Kidney (tissue), 14 donors: ENCODE results near the gene KLF11. TPM values are rescaled to one million over a fixed set of nuclear protein-coding genes. Genes with fewer than 3 reads are reported as not detected.
A peak's percentile ranks its signal among the peaks of the same experiment; 100 is the strongest.

Experiments used
- DNase-seq, 5 donors: peaks; one replicate each; pipeline ENCODE4 v3.0.0-alpha.2; 2013 to 2020
- FAIRE-seq: peaks from 2 replicates; lab custom pipeline; 2012; peaks lifted over from hg19 to GRCh38; lab: Jason Lieb, UNC
- H3K27ac ChIP-seq, 2 donors: one replicate each; pipeline ENCODE4 v1.7.0; 2013; ENCODE audit warnings: low read depth in 2 of 2, low read length in 2 of 2, inconsistent platforms in 1 of 2
- H3K27me3 ChIP-seq: one replicate; pipeline ENCODE4 v1.7.1; 2013; ENCODE audit warnings: low read length, inconsistent platforms; ENCODE audit not compliant: control insufficient read depth, insufficient read depth
- H3K36me3 ChIP-seq, 3 donors: one replicate each; pipeline versions ENCODE4 v1.7.0 to v1.7.1; 2013; ENCODE audit warnings: low read length in 3 of 3, control low read depth in 1 of 3, inconsistent platforms in 1 of 3; ENCODE audit not compliant: insufficient read depth in 3 of 3, control insufficient read depth in 2 of 3
- H3K4me1 ChIP-seq, 3 donors: one replicate each; pipeline versions ENCODE4 v1.7.0 to v1.7.1; 2013; ENCODE audit warnings: low read length in 3 of 3, inconsistent platforms in 1 of 3, low read depth in 1 of 3; ENCODE audit not compliant: control insufficient read depth in 2 of 3, insufficient read depth in 2 of 3
- H3K4me3 ChIP-seq, 3 donors: one replicate each; pipeline versions ENCODE4 v1.7.0 to v1.8.1; 2013; ENCODE audit warnings: low read length in 3 of 3, control low read depth in 1 of 3, inconsistent platforms in 1 of 3
- H3K9ac ChIP-seq, 3 donors: one replicate each; pipeline versions ENCODE4 v1.7.0 to v1.7.1; 2013; ENCODE audit warnings: low read length in 3 of 3, control low read depth in 1 of 3, inconsistent platforms in 1 of 3
- H3K9me3 ChIP-seq, 3 donors: one replicate each; pipeline versions ENCODE4 v1.7.0 to v1.7.1; 2013; ENCODE audit warnings: low read length in 3 of 3, control low read depth in 1 of 3, inconsistent platforms in 1 of 3; ENCODE audit not compliant: control insufficient read depth in 2 of 3, insufficient read depth in 1 of 3
- intact Hi-C: fragments of 100-400 bp; cut with DNase I; formaldehyde crosslinking; loops from one replicate; pipeline ENCODE4 v1.11.1; 2022
- polyA plus RNA-seq: library from polyadenylated mRNA; stranded (reverse); fragments of 350-450 nt; fragmentation: Illumina TruSeq; extraction: RNeasy Lipid Tissue Mini Kit (QIAGEN cat#74804); gene quantifications from one replicate; pipeline ENCODE4 v1.2.3, GENCODE V29; 2014; ENCODE audit warnings: low read depth, low replicate concordance; ENCODE audit not compliant: insufficient read depth
- total RNA-seq: library from RNA; stranded (reverse); fragmentation: NEBNext Ultra II Directional; extraction: Animal tissue kit (Norgen Biotek cat#: 25700); gene quantifications from one replicate; pipeline ENCODE4 v1.2.1, GENCODE V29; 2021
- TF ChIP-seq, protein P1 (sequence below): IDR thresholded peaks from 3 replicates; pipeline ENCODE4 v1.5.1; 2012; ENCODE audit warnings: mild to moderate bottlenecking, moderate library complexity, borderline replicate concordance; ENCODE audit not compliant: insufficient read depth; ENCODE audit errors: extremely low read depth
- donor health status: control.
- donor health status: control.
- donor health status: control.
- donor health status: control.
- donor health status: control.
- donor health status: DM: yes; HTN: yes; CAD: no.
- donor health status: Normal renal cell carcinoma (clear cell type).

Gene KLF11
- total and polyA plus RNA-seq, 2 donors from 2014 or later: 9.4 to 34.0 TPM

DNA sequence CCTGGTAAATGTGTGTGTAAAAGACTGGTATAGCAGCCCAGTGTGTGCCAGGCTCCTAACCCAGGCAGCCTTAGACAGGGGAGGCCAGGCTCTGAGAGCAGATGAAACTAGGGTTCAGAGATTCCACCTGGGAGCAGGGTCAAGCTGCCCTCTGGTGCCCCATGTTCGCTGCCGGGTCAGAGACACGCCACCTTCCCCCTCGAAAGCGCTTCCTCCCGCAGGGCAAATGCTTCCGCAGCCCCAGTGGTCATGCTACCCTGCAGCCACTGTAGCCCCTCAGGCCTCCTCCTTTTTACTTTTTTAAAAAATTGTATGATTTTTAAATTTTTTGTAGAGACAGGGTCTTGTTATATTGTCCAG lies 10.6 kb upstream of the KLF11 start:
- DNase-seq (peak in 1 of 5 donors; percentile 62), FAIRE-seq (no peak)
- H3K27ac ChIP-seq: no peak overlapping the region
- no peaks in the 10 kb centered on the region for H3K9me3 ChIP-seq
- intact Hi-C loops: no loop called here
- TF ChIP-seq, protein P1, sequence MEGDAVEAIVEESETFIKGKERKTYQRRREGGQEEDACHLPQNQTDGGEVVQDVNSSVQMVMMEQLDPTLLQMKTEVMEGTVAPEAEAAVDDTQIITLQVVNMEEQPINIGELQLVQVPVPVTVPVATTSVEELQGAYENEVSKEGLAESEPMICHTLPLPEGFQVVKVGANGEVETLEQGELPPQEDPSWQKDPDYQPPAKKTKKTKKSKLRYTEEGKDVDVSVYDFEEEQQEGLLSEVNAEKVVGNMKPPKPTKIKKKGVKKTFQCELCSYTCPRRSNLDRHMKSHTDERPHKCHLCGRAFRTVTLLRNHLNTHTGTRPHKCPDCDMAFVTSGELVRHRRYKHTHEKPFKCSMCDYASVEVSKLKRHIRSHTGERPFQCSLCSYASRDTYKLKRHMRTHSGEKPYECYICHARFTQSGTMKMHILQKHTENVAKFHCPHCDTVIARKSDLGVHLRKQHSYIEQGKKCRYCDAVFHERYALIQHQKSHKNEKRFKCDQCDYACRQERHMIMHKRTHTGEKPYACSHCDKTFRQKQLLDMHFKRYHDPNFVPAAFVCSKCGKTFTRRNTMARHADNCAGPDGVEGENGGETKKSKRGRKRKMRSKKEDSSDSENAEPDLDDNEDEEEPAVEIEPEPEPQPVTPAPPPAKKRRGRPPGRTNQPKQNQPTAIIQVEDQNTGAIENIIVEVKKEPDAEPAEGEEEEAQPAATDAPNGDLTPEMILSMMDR: no peak
- no peaks in the 10 kb centered on the region for H3K36me3 ChIP-seq
- H3K4me3 ChIP-seq: no peak overlapping the region
- peaks cover 0 to 27% (median 21%) of the 10 kb centered on the region in 3 donors for H3K4me1 ChIP-seq
- H3K9ac ChIP-seq: no peak overlapping the region
- H3K27me3 ChIP-seq: no peaks in the 10 kb centered on the region

DNA sequence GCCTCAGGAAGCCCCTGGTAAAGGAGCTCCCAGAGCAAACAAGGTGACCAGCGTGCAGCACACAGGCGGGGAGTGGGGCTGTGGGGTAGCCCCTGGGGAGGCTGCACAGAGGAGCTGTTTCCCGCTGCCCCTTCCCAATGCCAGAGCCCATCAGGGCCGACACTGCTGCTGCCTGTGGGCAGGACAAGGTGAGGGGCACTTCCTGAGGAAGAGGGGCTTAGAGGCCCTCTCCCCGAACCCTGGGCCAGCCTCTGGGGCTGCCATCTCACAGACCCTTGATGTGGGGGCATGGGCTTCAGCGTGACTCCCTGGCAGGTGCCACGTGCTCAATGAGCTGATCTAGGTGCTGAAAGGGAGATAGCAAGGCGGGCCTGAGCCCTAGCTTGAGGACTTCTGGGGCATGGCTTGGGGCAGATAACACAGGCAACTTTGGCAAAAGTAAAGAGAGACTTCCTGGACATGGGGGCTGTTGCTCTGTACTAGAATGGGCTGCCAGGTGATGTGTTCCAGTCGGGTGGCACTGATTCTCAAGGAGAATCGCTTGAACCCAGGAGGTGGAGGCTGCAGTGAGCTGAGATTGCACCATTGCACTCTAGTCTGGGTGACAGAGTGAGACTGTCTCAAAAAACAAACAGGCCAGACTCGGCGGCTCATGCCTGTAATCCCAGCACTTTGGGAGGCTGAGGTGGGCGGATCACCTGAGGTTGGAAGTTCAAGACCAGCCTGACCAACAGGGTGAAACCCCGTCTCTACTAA lies 9.9 kb upstream of the KLF11 start:
- Histone ChIP-seq H3K27me3 (no peaks in the 10 kb centered on the region), H3K36me3 (no peaks in the 10 kb centered on the region), H3K27ac (no peak overlapping the region), H3K4me3 (no peak overlapping the region), H3K4me1 (peaks cover 0 to 27% (median 21%) of the 10 kb centered on the region in 3 donors), H3K9ac (no peak overlapping the region), H3K9me3 (no peaks in the 10 kb centered on the region)
- FAIRE-seq (no peak), DNase-seq (peak in 2 of 5 donors; percentile 39 to 66)
- intact Hi-C loops: no loop called here
- TF ChIP-seq, protein P1: no peak

DNA sequence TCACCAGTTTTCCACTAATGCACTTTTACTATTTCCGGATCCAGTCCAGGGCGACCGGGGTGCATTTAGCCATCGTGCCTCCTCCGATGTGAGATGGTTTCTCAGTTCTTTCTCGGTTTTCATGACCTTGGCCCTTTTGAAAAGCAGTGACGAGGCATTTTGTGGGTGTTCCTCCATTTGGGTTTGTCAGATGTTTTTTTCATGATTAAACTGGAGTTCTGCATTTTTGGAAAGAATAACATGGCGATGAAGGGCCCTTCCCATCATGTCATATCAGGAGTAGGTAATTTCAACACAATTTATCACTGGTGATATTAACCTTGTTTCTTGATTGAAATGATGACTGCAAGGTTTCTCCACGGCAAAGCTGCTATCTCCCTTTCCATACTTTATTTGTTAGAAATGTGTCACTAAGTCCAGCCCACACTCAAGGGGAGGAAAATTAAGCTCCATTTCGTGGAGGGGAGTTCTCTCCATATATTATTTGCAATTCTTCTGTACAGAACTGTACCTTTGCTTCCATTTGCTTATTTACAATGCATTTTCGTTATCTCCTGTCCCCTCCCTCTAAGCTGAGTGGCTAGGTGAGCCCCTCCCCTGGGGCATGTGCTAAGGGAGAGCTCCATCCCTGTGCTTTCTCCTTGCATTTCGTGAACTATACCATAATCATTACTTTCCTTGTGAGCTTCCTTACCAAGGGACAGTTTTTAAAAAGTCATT lies 8.9 kb upstream of the KLF11 start:
- FAIRE-seq (no peak), DNase-seq (peak in 1 of 5 donors; percentile 4)
- TF ChIP-seq, protein P1: no peak
- H3K9ac ChIP-seq: no peak overlapping the region
- H3K4me1 ChIP-seq: peaks cover 0 to 25% (median 25%) of the 10 kb centered on the region in 3 donors
- no peaks in the 10 kb centered on the region for H3K36me3 ChIP-seq
- no peak overlapping the region for H3K27ac ChIP-seq
- no peak overlapping the region for H3K4me3 ChIP-seq
- no peaks in the 10 kb centered on the region for H3K27me3 ChIP-seq
- intact Hi-C loops: no loop called here
- no peaks in the 10 kb centered on the region for H3K9me3 ChIP-seq
